ENCODE measurements around the gene SGIP1. TPM values are rescaled to one million over a fixed set of nuclear protein-coding genes. Genes with fewer than 3 reads are reported as not detected.
"Not testable (repeated sequence)": the region's sequence is repeated elsewhere in the genome, so short reads cannot be mapped to it uniquely, and the experiment has no call there.

Gene SGIP1
- polyA plus RNA-seq, 3 donors: not detected

DNA sequence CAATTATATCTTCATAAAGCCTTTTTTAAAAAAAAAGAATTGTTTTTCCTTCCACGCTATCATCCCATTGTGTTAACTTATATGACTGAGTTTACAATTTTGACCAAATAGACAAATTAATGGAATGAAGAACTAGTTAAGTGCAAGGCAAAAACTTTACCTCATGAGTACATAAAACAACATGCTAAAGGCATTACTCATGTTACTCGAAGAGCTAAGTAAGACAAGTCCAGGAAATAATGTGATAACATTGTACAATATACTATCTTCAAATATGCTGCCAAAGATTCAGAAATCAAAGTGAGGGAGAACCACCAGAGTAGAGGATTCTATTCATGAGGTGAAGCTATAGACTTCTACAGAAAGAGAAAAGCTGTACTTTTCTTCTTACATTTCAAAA, 194.1 kb downstream of the SGIP1 start:
- no peaks in the 10 kb centered on the region for H3K9me3 ChIP-seq (replicated peaks in 1 of 2; ENCODE audit: control insufficient read depth in 1 of 2, insufficient read depth in 1 of 2, low read length in 2 of 2)
- H3K36me3 Mint-ChIP-seq: no peaks in the 10 kb centered on the region
- peaks cover 0 to 4% (median 2%) of the 10 kb centered on the region in 3 donors for H3K27me3 Mint-ChIP-seq (ENCODE audit: low read depth in 3 of 3)
- H3K79me2 ChIP-seq (ENCODE audit: insufficient read depth, low read length): no peaks in the 10 kb centered on the region
- no peak overlapping the region for H3K9ac ChIP-seq (ENCODE audit: insufficient read depth, low read length, poor library complexity, severe bottlenecking)
- no peak for DNase-seq
- H3K4me3 Mint-ChIP-seq: no peak overlapping the region
- no peak overlapping the region for H3K4me2 ChIP-seq (replicated peaks; ENCODE audit: extremely low read depth, low read length, poor library complexity, severe bottlenecking)
- H3K27me3 ChIP-seq (ENCODE audit: control insufficient read depth in 2 of 2, insufficient read depth in 2 of 2, low read length in 2 of 2): no peaks in the 10 kb centered on the region
- peaks cover 8 to 14% of the 10 kb centered on the region in 2 donors for H3K4me1 ChIP-seq (ENCODE audit: control insufficient read depth in 1 of 2, insufficient read depth in 2 of 2, low read length in 2 of 2)
- H3K27ac Mint-ChIP-seq: no peak overlapping the region
- H3K4me3 ChIP-seq (replicated peaks in 1 of 3; ENCODE audit: low read depth in 2 of 3, low read length in 3 of 3): no peak overlapping the region
- no CpG with 5 or more reads among the region's 2 CpGs for WGBS (ENCODE audit: insufficient coverage)
- TF ChIP-seq, protein P1, sequence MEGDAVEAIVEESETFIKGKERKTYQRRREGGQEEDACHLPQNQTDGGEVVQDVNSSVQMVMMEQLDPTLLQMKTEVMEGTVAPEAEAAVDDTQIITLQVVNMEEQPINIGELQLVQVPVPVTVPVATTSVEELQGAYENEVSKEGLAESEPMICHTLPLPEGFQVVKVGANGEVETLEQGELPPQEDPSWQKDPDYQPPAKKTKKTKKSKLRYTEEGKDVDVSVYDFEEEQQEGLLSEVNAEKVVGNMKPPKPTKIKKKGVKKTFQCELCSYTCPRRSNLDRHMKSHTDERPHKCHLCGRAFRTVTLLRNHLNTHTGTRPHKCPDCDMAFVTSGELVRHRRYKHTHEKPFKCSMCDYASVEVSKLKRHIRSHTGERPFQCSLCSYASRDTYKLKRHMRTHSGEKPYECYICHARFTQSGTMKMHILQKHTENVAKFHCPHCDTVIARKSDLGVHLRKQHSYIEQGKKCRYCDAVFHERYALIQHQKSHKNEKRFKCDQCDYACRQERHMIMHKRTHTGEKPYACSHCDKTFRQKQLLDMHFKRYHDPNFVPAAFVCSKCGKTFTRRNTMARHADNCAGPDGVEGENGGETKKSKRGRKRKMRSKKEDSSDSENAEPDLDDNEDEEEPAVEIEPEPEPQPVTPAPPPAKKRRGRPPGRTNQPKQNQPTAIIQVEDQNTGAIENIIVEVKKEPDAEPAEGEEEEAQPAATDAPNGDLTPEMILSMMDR (IDR thresholded peaks at IDR 0.05): no peak
- H3K36me3 ChIP-seq (replicated peaks in 1 of 2; ENCODE audit: control insufficient read depth in 1 of 2, insufficient read depth in 2 of 2, low read length in 2 of 2): no peaks in the 10 kb centered on the region
- H3K9me3 Mint-ChIP-seq: no peaks in the 10 kb centered on the region
- no peaks in the 10 kb centered on the region for H4K20me1 ChIP-seq (ENCODE audit: insufficient read depth, low read length)
- intact Hi-C loops (cut with micrococcal nuclease): loop anchor here in 1 of 2 donors (10.0 kb wide), 1 partner anchor 163 kb away; no protein-coding TSS in a partner anchor
- H3K27ac ChIP-seq (ENCODE audit: low read depth in 1 of 2, low read length in 2 of 2): no peak overlapping the region
- no peak overlapping the region for H2AFZ ChIP-seq (ENCODE audit: insufficient read depth, low read depth, low read length, poor library complexity, severe bottlenecking)
- peaks cover 22% of the 10 kb centered on the region for H3K4me1 Mint-ChIP-seq

DNA sequence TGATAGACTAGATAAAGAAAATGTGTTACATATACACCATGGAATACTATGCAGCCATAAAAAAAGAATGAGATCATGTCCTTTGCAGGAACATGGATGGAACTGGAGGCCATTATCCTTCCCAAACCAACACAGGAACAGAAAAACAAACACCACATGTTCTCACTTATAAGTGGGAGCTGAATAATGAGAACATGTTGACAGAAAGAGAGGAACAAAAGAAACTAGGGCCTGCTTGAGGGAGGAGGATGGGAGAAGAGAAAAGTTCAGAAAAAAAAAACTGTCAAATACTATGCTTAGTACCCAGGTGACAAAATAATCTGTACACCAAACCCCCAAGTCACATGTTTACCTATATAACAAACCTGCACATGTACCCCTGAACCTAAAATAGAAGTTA, 194.8 kb downstream of the SGIP1 start:
- not testable (repeated sequence) for H3K36me3 Mint-ChIP-seq; H3K4me3 Mint-ChIP-seq; H3K27ac Mint-ChIP-seq; H3K9ac ChIP-seq (ENCODE audit: insufficient read depth, low read length, poor library complexity, severe bottlenecking); H4K20me1 ChIP-seq (ENCODE audit: insufficient read depth, low read length); H3K79me2 ChIP-seq (ENCODE audit: insufficient read depth, low read length); H3K36me3 ChIP-seq (replicated peaks in 1 of 2; ENCODE audit: control insufficient read depth in 1 of 2, insufficient read depth in 2 of 2, low read length in 2 of 2); H3K27ac ChIP-seq (ENCODE audit: low read depth in 1 of 2, low read length in 2 of 2); DNase-seq; H3K27me3 Mint-ChIP-seq (ENCODE audit: low read depth in 3 of 3); H3K9me3 ChIP-seq (replicated peaks in 1 of 2; ENCODE audit: control insufficient read depth in 1 of 2, insufficient read depth in 1 of 2, low read length in 2 of 2); H3K4me3 ChIP-seq (replicated peaks in 1 of 3; ENCODE audit: low read depth in 2 of 3, low read length in 3 of 3); H3K4me2 ChIP-seq (replicated peaks; ENCODE audit: extremely low read depth, low read length, poor library complexity, severe bottlenecking); H3K9me3 Mint-ChIP-seq; H3K27me3 ChIP-seq (ENCODE audit: control insufficient read depth in 2 of 2, insufficient read depth in 2 of 2, low read length in 2 of 2)
- intact Hi-C loops (cut with micrococcal nuclease): loop anchor here in 1 of 2 donors (10.0 kb wide), 1 partner anchor 164 kb away; no protein-coding TSS in a partner anchor
- peaks cover 29% of the 10 kb centered on the region for H3K4me1 Mint-ChIP-seq
- Histone ChIP-seq H3K4me1 (ENCODE audit: control insufficient read depth in 1 of 2, insufficient read depth in 2 of 2, low read length in 2 of 2) (peaks cover 12 to 21% of the 10 kb centered on the region in 2 donors), H2AFZ (ENCODE audit: insufficient read depth, low read depth, low read length, poor library complexity, severe bottlenecking) (peak overlapping the region; percentile 9)

Measured in CD14-positive monocyte (primary cell).